Activated naive CD4-positive, alpha-beta T cell treated with anti-CD3 and anti-CD28 coated beads, Interleukin-2, amount 50 U/mL, for 24 hours (primary cell): ENCODE measurements around the gene NSF.

ENCODE experiments used
- H3K27ac Mint-ChIP-seq: one replicate; pipeline ENCODE4 v1.8.0; 2021; ENCODE audit warnings: mild to moderate bottlenecking, mixed read lengths
- H3K27me3 Mint-ChIP-seq: one replicate; pipeline ENCODE4 v1.8.0; 2021; ENCODE audit warnings: mixed read lengths
- H3K36me3 Mint-ChIP-seq: one replicate; pipeline ENCODE4 v1.8.0; 2021; ENCODE audit warnings: mixed read lengths
- H3K4me1 Mint-ChIP-seq: one replicate; pipeline ENCODE4 v1.8.0; 2021; ENCODE audit warnings: mixed read lengths
- H3K4me3 Mint-ChIP-seq: one replicate; pipeline ENCODE4 v1.8.0; 2021; ENCODE audit warnings: mild to moderate bottlenecking, mixed read lengths
- H3K9me3 Mint-ChIP-seq: one replicate; pipeline ENCODE4 v1.8.0; 2021; ENCODE audit warnings: mixed read lengths

The NSF gene

GRCh38 chr17:46730679-46731078 is 140.2 kb downstream of the NSF start:
- no peak overlapping the region for H3K4me3 Mint-ChIP-seq
- no peaks in the 10 kb centered on the region for H3K9me3 Mint-ChIP-seq
- peaks cover 19% of the 10 kb centered on the region for H3K36me3 Mint-ChIP-seq
- no peaks in the 10 kb centered on the region for H3K27me3 Mint-ChIP-seq
- no peak overlapping the region for H3K27ac Mint-ChIP-seq
- no peaks in the 10 kb centered on the region for H3K4me1 Mint-ChIP-seq

- Mint-ChIP-seq H3K9me3 (no peaks in the 10 kb centered on the region), H3K4me3 (no peak overlapping the region), H3K27ac (no peak overlapping the region), H3K36me3 (peaks cover 15% of the 10 kb centered on the region), H3K27me3 (no peaks in the 10 kb centered on the region), H3K4me1 (no peaks in the 10 kb centered on the region)
Measured at GRCh38 chr17:46732160-46732559, 141.7 kb downstream of the NSF start.

GRCh38 chr17:46732754-46733398 is 142.4 kb downstream of the NSF start:
- Mint-ChIP-seq H3K27ac (no peak overlapping the region), H3K4me1 (no peaks in the 10 kb centered on the region), H3K36me3 (peaks cover 12% of the 10 kb centered on the region), H3K4me3 (no peak overlapping the region), H3K9me3 (no peaks in the 10 kb centered on the region), H3K27me3 (no peaks in the 10 kb centered on the region)

- H3K27me3 Mint-ChIP-seq, result no peaks in the 10 kb centered on the region
- no peak overlapping the region for H3K27ac Mint-ChIP-seq
- H3K9me3 Mint-ChIP-seq, result no peaks in the 10 kb centered on the region
- no peaks in the 10 kb centered on the region for H3K4me1 Mint-ChIP-seq
- no peak overlapping the region for H3K4me3 Mint-ChIP-seq
- peaks cover 12% of the 10 kb centered on the region for H3K36me3 Mint-ChIP-seq
Measured at GRCh38 chr17:46733837-46734475, 143.5 kb downstream of the NSF start.

- no peaks in the 10 kb centered on the region for H3K9me3 Mint-ChIP-seq
- H3K4me1 Mint-ChIP-seq, result no peaks in the 10 kb centered on the region
- H3K27me3 Mint-ChIP-seq, result no peaks in the 10 kb centered on the region
- H3K27ac Mint-ChIP-seq, result no peak overlapping the region
- H3K36me3 Mint-ChIP-seq, result peaks cover 8% of the 10 kb centered on the region
- no peak overlapping the region for H3K4me3 Mint-ChIP-seq
Measured at GRCh38 chr17:46736100-46736499, 145.6 kb downstream of the NSF start.

GRCh38 chr17:46737326-46737725 is 146.9 kb downstream of the NSF start:
- Mint-ChIP-seq H3K27me3 (no peaks in the 10 kb centered on the region), H3K36me3 (peaks cover 4% of the 10 kb centered on the region), H3K4me3 (no peak overlapping the region), H3K9me3 (no peaks in the 10 kb centered on the region), H3K27ac (no peak overlapping the region), H3K4me1 (no peaks in the 10 kb centered on the region)

- Mint-ChIP-seq H3K27me3 (no peaks in the 10 kb centered on the region), H3K4me3 (no peak overlapping the region), H3K9me3 (no peaks in the 10 kb centered on the region), H3K4me1 (no peaks in the 10 kb centered on the region), H3K27ac (no peak overlapping the region), H3K36me3 (peaks cover 4% of the 10 kb centered on the region)
Measured at GRCh38 chr17:46738544-46738943, 148.1 kb downstream of the NSF start.

- Mint-ChIP-seq H3K36me3 (peaks cover 4% of the 10 kb centered on the region), H3K4me1 (no peaks in the 10 kb centered on the region), H3K27me3 (no peaks in the 10 kb centered on the region), H3K9me3 (no peaks in the 10 kb centered on the region), H3K4me3 (no peak overlapping the region), H3K27ac (no peak overlapping the region)
Measured at GRCh38 chr17:46739982-46740381, 149.5 kb downstream of the NSF start.

GRCh38 chr17:46741122-46741730 is 150.8 kb downstream of the NSF start:
- Mint-ChIP-seq H3K9me3 (no peaks in the 10 kb centered on the region), H3K4me3 (no peak overlapping the region), H3K36me3 (peaks cover 6% of the 10 kb centered on the region), H3K27ac (no peak overlapping the region), H3K27me3 (no peaks in the 10 kb centered on the region), H3K4me1 (no peaks in the 10 kb centered on the region)

GRCh38 chr17:46742565-46743270 is 152.2 kb downstream of the NSF start:
- Mint-ChIP-seq H3K9me3 (no peaks in the 10 kb centered on the region), H3K4me3 (no peak overlapping the region), H3K4me1 (no peaks in the 10 kb centered on the region), H3K36me3 (peaks cover 8% of the 10 kb centered on the region), H3K27me3 (no peaks in the 10 kb centered on the region), H3K27ac (no peak overlapping the region)

- H3K27me3 Mint-ChIP-seq, result no peaks in the 10 kb centered on the region
- H3K36me3 Mint-ChIP-seq, result peaks cover 10% of the 10 kb centered on the region
- H3K4me1 Mint-ChIP-seq, result no peaks in the 10 kb centered on the region
- no peaks in the 10 kb centered on the region for H3K9me3 Mint-ChIP-seq
- no peak overlapping the region for H3K27ac Mint-ChIP-seq
- H3K4me3 Mint-ChIP-seq, result no peak overlapping the region
Measured at GRCh38 chr17:46744441-46744840, 154.0 kb downstream of the NSF start.

- no peak overlapping the region for H3K27ac Mint-ChIP-seq
- no peaks in the 10 kb centered on the region for H3K27me3 Mint-ChIP-seq
- no peaks in the 10 kb centered on the region for H3K4me1 Mint-ChIP-seq
- H3K36me3 Mint-ChIP-seq, result peaks cover 9% of the 10 kb centered on the region
- H3K9me3 Mint-ChIP-seq, result no peaks in the 10 kb centered on the region
- H3K4me3 Mint-ChIP-seq, result no peak overlapping the region
Measured at GRCh38 chr17:46745376-46745775, 154.9 kb downstream of the NSF start.

- H3K36me3 Mint-ChIP-seq, result peaks cover 12% of the 10 kb centered on the region
- H3K27me3 Mint-ChIP-seq, result no peaks in the 10 kb centered on the region
- no peaks in the 10 kb centered on the region for H3K9me3 Mint-ChIP-seq
- H3K4me1 Mint-ChIP-seq, result no peaks in the 10 kb centered on the region
- no peak overlapping the region for H3K27ac Mint-ChIP-seq
- no peak overlapping the region for H3K4me3 Mint-ChIP-seq
Measured at GRCh38 chr17:46751425-46751824, 161.0 kb downstream of the NSF start.

GRCh38 chr17:46753776-46754175 is 163.3 kb downstream of the NSF start:
- no peaks in the 10 kb centered on the region for H3K9me3 Mint-ChIP-seq
- no peaks in the 10 kb centered on the region for H3K27me3 Mint-ChIP-seq
- H3K4me3 Mint-ChIP-seq, result no peak overlapping the region
- peaks cover 15% of the 10 kb centered on the region for H3K36me3 Mint-ChIP-seq
- no peak overlapping the region for H3K27ac Mint-ChIP-seq
- H3K4me1 Mint-ChIP-seq, result no peaks in the 10 kb centered on the region

GRCh38 chr17:46756081-46756735 is 165.7 kb downstream of the NSF start:
- H3K36me3 Mint-ChIP-seq, result peaks cover 16% of the 10 kb centered on the region
- no peaks in the 10 kb centered on the region for H3K4me1 Mint-ChIP-seq
- H3K9me3 Mint-ChIP-seq, result no peaks in the 10 kb centered on the region
- H3K4me3 Mint-ChIP-seq, result no peak overlapping the region
- H3K27me3 Mint-ChIP-seq, result no peaks in the 10 kb centered on the region
- no peak overlapping the region for H3K27ac Mint-ChIP-seq
